Upper lobe of left lung (tissue), 4 donors: Measurements from ENCODE around the gene IKZF2.

ENCODE experiments used
- CTCF ChIP-seq, 6 experiments: fragments of 450-650 bp in 4 of 6; fragments of 200-600 bp in 2 of 6; sonication (generic) in 2 of 6; IDR thresholded peaks; one replicate each; pipeline ENCODE4 v1.5.1; 2016 to 2019; ENCODE audit warnings: antibody characterized with exemption in 6 of 6
- EP300 ChIP-seq, 4 donors: sonication (generic); formaldehyde crosslinking; IDR thresholded peaks; one replicate each; pipeline ENCODE4 v1.5.1; 2017; ENCODE audit warnings: antibody characterized with exemption in 4 of 4, control low read depth in 2 of 4
- POLR2A ChIP-seq, 4 donors: fragments of 450-650 bp; IDR thresholded peaks; one replicate each; pipeline ENCODE4 v1.5.1; 2016 to 2017; ENCODE audit warnings: antibody characterized with exemption in 4 of 4, mild to moderate bottlenecking in 2 of 4

- TF ChIP-seq CTCF (IDR thresholded peaks at IDR 0.05) (no peak), POLR2A (IDR thresholded peaks at IDR 0.05) (no peak), EP300 (IDR thresholded peaks at IDR 0.05) (no peak)
These were observed 133.0 kb downstream of the IKZF2 start for GRCh38 chr2:213018340-213018901.
